GM10248 (cell line): Measurements from ENCODE around the gene ACTC1.

ENCODE experiments used
- CTCF ChIA-PET: fragments of 300-600 bp; sonication (Branson Sonifier 250); formaldehyde crosslinking; extraction: SDS; loops from one replicate; lab custom pipeline; 2021; ENCODE audit warnings: antibody characterized with exemption; lab: Yijun Ruan, JAX
- POLR2A ChIA-PET: fragments of 350-650 bp; sonication (Branson Sonifier 250); formaldehyde crosslinking; extraction: SDS; loops from one replicate; lab custom pipeline; 2020; ENCODE audit warnings: antibody characterized with exemption; lab: Yijun Ruan, JAX
- DNase-seq: peaks from one replicate; pipeline ENCODE4 v3.0.0; 2012; ENCODE audit errors: extremely low spot score
- CTCF ChIP-seq: IDR thresholded peaks from 2 replicates; pipeline ENCODE4 v1.5.1; 2012; ENCODE audit warnings: mild to moderate bottlenecking, low read depth; ENCODE audit errors: extremely low read depth, missing control alignments, control extremely low read depth

The ACTC1 gene

GRCh38 chr15:34776606-34777105 is 18.7 kb downstream of the ACTC1 start:
- no peak for TF ChIP-seq CTCF
- ChIA-PET CTCF (no interaction called here), POLR2A (no interaction called here)
- DNase-seq: no peak

GRCh38 chr15:34773917-34774316 is 21.4 kb downstream of the ACTC1 start:
- ChIA-PET CTCF (no interaction called here), POLR2A (no interaction called here)
- TF ChIP-seq CTCF: no peak
- DNase-seq: no peak

- ChIA-PET POLR2A (no interaction called here), CTCF (no interaction called here)
- no peak for TF ChIP-seq CTCF
- DNase-seq: no peak
These were observed 22.3 kb downstream of the ACTC1 start for GRCh38 chr15:34773013-34773412.

GRCh38 chr15:34772312-34772711 is 23.0 kb downstream of the ACTC1 start:
- no peak for DNase-seq
- CTCF ChIA-PET: no interaction called here
- POLR2A ChIA-PET: no interaction called here
- TF ChIP-seq CTCF: no peak

GRCh38 chr15:34769711-34770110 is 25.6 kb downstream of the ACTC1 start:
- ChIA-PET CTCF (no interaction called here), POLR2A (no interaction called here)
- TF ChIP-seq CTCF: no peak
- DNase-seq: no peak

- ChIA-PET POLR2A (no interaction called here), CTCF (no interaction called here)
- TF ChIP-seq CTCF: no peak
- DNase-seq: no peak
These were observed 26.8 kb downstream of the ACTC1 start for GRCh38 chr15:34768530-34768929.

GRCh38 chr15:34765741-34766140 is 29.6 kb downstream of the ACTC1 start:
- DNase-seq: no peak
- POLR2A ChIA-PET: no interaction called here
- CTCF ChIA-PET: no interaction called here

More at GRCh38 chr15:34765741-34766140, 29.6 kb downstream of the ACTC1 start:
- no peak for TF ChIP-seq CTCF
